ENCODE results near the gene QRICH2. TPM values are rescaled to one million over a fixed set of nuclear protein-coding genes. Genes with fewer than 3 reads are reported as not detected.
"Not testable (repeated sequence)": the region's sequence is repeated elsewhere in the genome, so short reads cannot be mapped to it uniquely, and the experiment has no call there.

The QRICH2 gene
- total RNA-seq, 1 donor from 2014 or later: 3.2 TPM

DNA sequence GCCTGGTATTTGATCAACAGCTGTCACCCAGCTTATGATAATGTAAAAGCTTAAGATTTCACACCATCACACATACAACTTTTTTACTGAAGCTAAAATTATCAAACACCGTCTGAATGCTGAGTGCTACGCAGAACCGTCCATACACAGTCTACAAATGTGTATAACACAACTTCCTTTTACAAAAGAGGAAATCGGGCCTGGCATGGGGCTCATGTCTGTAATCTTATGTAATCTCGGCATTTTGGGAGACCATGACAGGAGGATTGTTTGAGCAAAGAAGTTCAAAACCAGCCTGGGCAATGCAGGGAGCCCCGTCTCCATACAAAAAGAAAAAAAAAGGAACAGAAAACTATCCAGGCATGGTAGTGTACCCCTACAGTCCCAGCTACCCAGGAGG lies 19.6 kb upstream of the QRICH2 start:
- intact Hi-C loops (cut with micrococcal nuclease): no loop called here

DNA sequence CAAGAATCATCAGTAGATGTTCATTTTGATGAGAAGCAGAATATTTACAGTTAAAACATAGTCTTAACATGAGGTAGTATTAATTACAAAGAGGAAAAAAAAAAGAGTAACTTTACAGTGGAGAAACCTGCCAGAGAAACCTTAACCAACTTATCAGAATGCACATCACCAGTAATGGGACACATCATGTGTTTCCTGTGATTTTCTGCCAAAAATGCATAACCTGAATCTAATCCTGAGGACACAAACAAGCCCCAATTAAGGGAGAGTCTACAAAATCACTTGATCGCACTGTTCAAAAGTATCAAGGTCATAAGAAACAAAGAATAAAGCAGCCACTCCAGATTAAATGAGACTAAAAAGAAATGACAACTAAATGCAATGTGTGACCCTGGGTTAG lies 18.2 kb upstream of the QRICH2 start:
- intact Hi-C loops (cut with micrococcal nuclease): no loop called here

- intact Hi-C loops (cut with micrococcal nuclease): loop anchor here (10.0 kb wide), 1 partner anchor 196 kb away; no protein-coding TSS in a partner anchor
Observed at GRCh38 chr17:76318586-76318985, 10.5 kb upstream of the QRICH2 start.

GRCh38 chr17:76317535-76317934 lies 9.5 kb upstream of the QRICH2 start:
- intact Hi-C loops (cut with micrococcal nuclease): loop anchor here (10.0 kb wide), 1 partner anchor 197 kb away; no protein-coding TSS in a partner anchor

- intact Hi-C loops (cut with micrococcal nuclease): loop anchor here (10.0 kb wide), 1 partner anchor 200 kb away; no protein-coding TSS in a partner anchor
Observed at GRCh38 chr17:76314392-76315227, 6.5 kb upstream of the QRICH2 start.

DNA sequence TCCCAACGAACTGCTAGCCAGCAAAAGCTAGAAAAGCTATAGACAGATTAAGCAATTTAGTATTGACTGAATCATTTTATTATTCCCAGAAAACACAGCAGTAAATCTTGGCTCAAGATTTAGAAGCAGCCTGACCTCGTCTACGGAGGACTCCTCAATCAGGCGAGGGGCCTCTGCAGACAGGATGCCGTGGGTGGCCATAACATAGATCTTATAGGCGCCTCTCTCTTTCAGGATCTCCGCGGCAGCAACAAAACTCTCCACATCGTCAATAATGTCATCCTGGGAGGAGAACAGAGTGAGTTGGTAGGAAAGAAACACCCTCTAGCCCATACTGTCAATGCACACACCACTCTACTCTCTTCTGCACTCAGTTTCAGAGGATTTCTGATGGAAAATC lies 4.7 kb upstream of the QRICH2 start:
- intact Hi-C loops (cut with micrococcal nuclease): loop anchor here (10.0 kb wide), 1 partner anchor 202 kb away; no protein-coding TSS in a partner anchor

DNA sequence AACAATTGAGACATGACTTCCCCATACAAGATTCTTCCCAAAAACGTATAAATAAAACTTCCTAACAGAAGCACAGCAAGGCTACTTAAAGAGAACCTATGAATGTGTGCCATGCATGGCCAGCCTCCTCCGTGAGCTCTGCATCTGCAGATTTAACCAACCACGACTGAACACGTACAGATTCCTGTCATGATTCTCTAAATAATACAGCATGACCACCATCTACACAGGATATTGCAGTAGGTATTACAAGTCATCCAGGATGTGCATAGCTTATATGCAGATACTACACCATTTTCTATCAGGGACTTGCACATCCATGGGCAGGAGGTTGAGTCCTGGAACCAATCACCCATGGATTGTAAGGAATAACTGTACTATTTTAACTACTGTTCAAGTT lies 1.4 kb upstream of the QRICH2 start:
- intact Hi-C loops (cut with micrococcal nuclease): no loop called here

GRCh38 chr17:76307299-76307965 lies 644 bp downstream of the QRICH2 start:
- intact Hi-C loops (cut with micrococcal nuclease): no loop called here

GRCh38 chr17:76305135-76305454 lies 3.0 kb downstream of the QRICH2 start:
- intact Hi-C loops (cut with micrococcal nuclease): not testable (repeated sequence)

GRCh38 chr17:76304226-76305134 lies 3.6 kb downstream of the QRICH2 start:
- intact Hi-C loops (cut with micrococcal nuclease): no loop called here

GRCh38 chr17:76297436-76297835 lies 10.6 kb downstream of the QRICH2 start:
- intact Hi-C loops (cut with micrococcal nuclease): no loop called here

DNA sequence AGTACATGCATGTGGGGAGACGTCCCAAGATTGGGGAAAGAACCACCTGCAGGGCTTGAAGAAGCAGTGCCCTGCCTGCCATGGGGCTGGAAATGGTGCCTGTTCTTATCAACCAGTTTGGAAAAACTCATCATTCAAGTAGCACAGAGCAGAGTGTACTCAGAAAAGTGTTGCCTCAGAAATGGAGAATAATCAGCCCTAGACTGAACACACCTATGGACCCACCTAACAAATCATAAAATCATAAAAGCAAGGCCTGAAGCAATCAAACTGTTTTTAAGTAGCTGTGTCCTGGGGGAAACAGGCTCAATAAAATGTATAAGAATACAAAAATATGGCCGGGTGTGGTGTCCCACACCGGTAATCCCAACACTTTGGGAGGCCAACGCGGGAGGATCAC lies 11.2 kb downstream of the QRICH2 start:
- intact Hi-C loops (cut with micrococcal nuclease): no loop called here

DNA sequence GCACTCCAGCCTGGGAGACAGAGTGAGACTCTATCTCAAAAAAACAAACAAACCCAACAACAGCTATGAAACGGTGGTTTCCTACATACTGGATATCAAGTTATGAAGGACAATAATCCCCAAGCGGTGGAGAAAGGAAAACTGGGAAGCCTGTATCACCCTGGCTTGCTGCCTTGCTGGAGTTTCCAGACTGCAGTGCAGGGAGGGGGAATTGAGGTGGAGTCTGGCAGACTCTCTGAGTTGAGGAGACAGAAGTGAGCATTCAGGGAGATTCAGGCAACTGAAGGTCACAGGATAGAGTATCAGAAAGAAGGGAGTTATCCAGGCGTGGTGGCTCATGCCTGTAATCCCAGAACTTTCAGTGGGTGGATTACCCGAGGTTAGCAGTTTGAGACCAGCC lies 11.9 kb downstream of the QRICH2 start:
- intact Hi-C loops (cut with micrococcal nuclease): no loop called here

- intact Hi-C loops (cut with micrococcal nuclease): no loop called here
Observed at GRCh38 chr17:76293106-76293505, 15.0 kb downstream of the QRICH2 start.

GRCh38 chr17:76292567-76292966 lies 15.5 kb downstream of the QRICH2 start:
- intact Hi-C loops (cut with micrococcal nuclease): no loop called here

DNA sequence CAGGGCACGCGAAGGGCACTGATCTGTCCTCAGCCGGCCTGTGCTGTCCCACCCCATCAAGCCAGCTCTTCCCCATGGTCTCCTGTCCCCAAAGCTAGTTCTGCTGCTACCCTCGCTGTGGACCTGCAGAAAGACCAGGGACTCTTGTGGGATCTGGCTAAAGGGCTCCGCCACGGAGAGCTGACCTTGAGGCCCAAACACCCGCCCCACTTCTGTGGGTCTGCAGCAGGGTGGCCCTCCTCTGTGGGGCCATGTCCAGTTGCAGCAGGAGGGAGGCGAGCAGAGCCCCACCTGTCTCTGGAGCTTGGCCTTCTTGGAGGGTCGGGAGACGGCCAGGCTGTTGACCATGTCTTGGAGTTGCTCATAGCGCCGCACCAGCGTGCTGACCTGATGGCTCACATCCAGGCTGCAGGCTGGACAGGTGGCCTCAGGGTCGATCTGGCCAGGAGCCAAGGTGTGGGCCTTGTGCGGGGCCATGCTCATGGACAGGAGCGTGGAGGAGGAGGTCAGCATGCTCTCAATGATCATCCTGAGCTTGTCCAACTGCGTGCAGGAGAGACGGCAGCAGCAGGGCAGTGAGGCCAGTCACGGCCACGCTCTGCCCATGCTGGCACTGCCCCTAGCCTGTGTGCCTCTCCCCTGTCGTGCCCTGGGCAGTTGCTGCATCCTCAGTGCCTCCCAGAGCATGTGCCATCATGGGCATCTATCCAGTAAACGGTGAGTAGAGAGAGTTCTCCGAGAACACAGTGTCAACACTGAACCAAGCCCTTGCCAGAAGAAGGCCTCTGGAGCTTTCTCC lies 26.3 kb downstream of the QRICH2 start:
- intact Hi-C loops (cut with micrococcal nuclease): no loop called here

GRCh38 chr17:76280650-76281049 lies 27.4 kb downstream of the QRICH2 start:
- intact Hi-C loops (cut with micrococcal nuclease): no loop called here

- intact Hi-C loops (cut with micrococcal nuclease): loop anchor here (1.0 kb wide), 2 partner anchors 159 to 266 kb away; no protein-coding TSS in a partner anchor
Observed at GRCh38 chr17:76279742-76280287, 28.3 kb downstream of the QRICH2 start.

- intact Hi-C loops (cut with micrococcal nuclease): loop anchor here (1.0 kb wide), 2 partner anchors 158 to 265 kb away; no protein-coding TSS in a partner anchor
Observed at GRCh38 chr17:76278952-76279741, 28.9 kb downstream of the QRICH2 start.

Data from T-helper 2 cell treated with Interferon-gamma antibody and Interleukin-4, amounts not matched to agents 100 ng/mL and 5 ng/mL, for 36 hours (primary cell).